Fibroblast of lung (primary cell): ENCODE measurements around the gene VCAN.

Experiments
- EZH2 ChIP-seq: IDR thresholded peaks from 2 replicates; pipeline ENCODE4 v1.5.1; 2012; ENCODE audit warnings: low read length, control low read depth, mild to moderate bottlenecking; ENCODE audit errors: missing control alignments
- TF ChIP-seq, protein P1 (sequence below), 2 donors: IDR thresholded peaks in 1 of 2; conservative IDR thresholded peaks in 1 of 2; 1 replicate in 1 of 2; 2 replicates in 1 of 2; pipeline ENCODE4 v1.5.1; 2011 to 2012; ENCODE audit warnings: low read length in 2 of 2, control low read depth in 1 of 2, inconsistent platforms in 1 of 2, low read depth in 1 of 2, mild to moderate bottlenecking in 1 of 2

DNA sequence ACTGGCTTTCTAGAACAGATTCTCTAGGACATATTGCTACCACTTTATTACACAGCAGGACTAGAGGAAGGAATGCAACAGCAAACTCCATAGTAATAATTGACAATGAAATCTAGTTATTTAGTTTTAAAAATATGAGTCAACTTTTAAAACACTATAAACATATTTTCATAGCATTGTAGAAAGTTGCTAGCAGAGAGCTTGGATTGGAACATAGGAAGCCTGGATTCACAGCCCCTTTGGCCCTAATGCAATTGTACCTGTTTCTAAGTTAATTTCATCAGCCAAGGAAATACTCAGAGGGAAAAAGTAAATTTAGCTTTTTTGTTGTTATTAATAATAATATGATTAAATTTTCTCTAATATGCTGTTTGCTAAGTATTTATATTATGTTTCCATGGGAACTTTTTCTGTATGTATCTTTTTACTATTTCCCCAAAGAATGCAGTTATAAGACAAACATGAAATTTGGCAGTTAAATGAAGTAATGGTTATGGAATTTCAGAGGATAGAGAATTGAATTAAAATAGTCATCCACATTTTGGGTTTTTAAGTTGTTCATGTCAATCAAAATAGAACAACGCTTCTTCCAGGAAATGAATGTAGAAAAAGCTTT is 45.6 kb downstream of the VCAN start:
- TF ChIP-seq, protein P1, sequence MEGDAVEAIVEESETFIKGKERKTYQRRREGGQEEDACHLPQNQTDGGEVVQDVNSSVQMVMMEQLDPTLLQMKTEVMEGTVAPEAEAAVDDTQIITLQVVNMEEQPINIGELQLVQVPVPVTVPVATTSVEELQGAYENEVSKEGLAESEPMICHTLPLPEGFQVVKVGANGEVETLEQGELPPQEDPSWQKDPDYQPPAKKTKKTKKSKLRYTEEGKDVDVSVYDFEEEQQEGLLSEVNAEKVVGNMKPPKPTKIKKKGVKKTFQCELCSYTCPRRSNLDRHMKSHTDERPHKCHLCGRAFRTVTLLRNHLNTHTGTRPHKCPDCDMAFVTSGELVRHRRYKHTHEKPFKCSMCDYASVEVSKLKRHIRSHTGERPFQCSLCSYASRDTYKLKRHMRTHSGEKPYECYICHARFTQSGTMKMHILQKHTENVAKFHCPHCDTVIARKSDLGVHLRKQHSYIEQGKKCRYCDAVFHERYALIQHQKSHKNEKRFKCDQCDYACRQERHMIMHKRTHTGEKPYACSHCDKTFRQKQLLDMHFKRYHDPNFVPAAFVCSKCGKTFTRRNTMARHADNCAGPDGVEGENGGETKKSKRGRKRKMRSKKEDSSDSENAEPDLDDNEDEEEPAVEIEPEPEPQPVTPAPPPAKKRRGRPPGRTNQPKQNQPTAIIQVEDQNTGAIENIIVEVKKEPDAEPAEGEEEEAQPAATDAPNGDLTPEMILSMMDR (conservative IDR thresholded peaks at IDR 0.05 in 1 of 2, IDR thresholded peaks at IDR 0.05 in 1 of 2; ENCODE audit: low read depth in 1 of 2, low read length in 2 of 2): peak in 1 of 2 donors; percentile 47
- TF ChIP-seq EZH2: no peak
